ENCODE data around the gene C3orf20.

- TF ChIP-seq EZH2 (IDR thresholded peaks at IDR 0.05; ENCODE audit: insufficient read depth, poor library complexity, severe bottlenecking) (no peak), EZH2phosphoT487 (IDR thresholded peaks at IDR 0.05; ENCODE audit: insufficient read depth, low read depth) (no peak)
These were observed 104.2 kb downstream of the C3orf20 start for GRCh38 chr3:14779069-14779685.

Measured in GM23248 (cell line).